WTC11 (cell line): ENCODE data around the gene NUF2. TPM values are rescaled to one million over a fixed set of nuclear protein-coding genes. Genes with fewer than 3 reads are reported as not detected.

Experiments used
- ATAC-seq: fragments of 200-7000 bp; cut with Tn5 transposase; 2 replicates; pipeline ENCODE4 v1.10.0; 2021; ENCODE audit warnings: mild to moderate bottlenecking, moderate library complexity
- CTCF ChIA-PET: fragments of 300-600 bp; sonication (Branson Sonifier 250); formaldehyde crosslinking; loops from one replicate; lab custom pipeline; 2021; ENCODE audit warnings: antibody characterized with exemption; lab: Charles Lee
- POLR2A ChIA-PET: fragments of 350-600 bp; sonication (Branson Sonifier 250); formaldehyde crosslinking; loops from one replicate; lab custom pipeline; 2021; ENCODE audit warnings: antibody characterized with exemption; lab: Charles Lee
- DNase-seq: peaks from one replicate; pipeline ENCODE4 v3.0.0; 2021; ENCODE audit warnings: low spot score
- H3K27ac Mint-ChIP-seq: 2 replicates; pipeline ENCODE4 v1.8.0; 2021; ENCODE audit warnings: mixed read lengths
- H3K27me3 Mint-ChIP-seq: 2 replicates; pipeline ENCODE4 v1.8.0; 2021; ENCODE audit warnings: low read depth, mild to moderate bottlenecking, moderate library complexity, mixed read lengths
- H3K36me3 Mint-ChIP-seq: 2 replicates; pipeline ENCODE4 v1.8.0; 2021; ENCODE audit warnings: mixed read lengths
- H3K4me1 Mint-ChIP-seq: 2 replicates; pipeline ENCODE4 v1.8.0; 2022; ENCODE audit warnings: mixed read lengths
- H3K4me3 Mint-ChIP-seq: 2 replicates; pipeline ENCODE4 v1.8.0; 2021; ENCODE audit warnings: mild to moderate bottlenecking, moderate library complexity, mixed read lengths
- H3K9me3 Mint-ChIP-seq: 2 replicates; pipeline ENCODE4 v1.8.0; 2021; ENCODE audit warnings: mixed read lengths
- CBFB ChIP-seq: sonication (generic); formaldehyde crosslinking; IDR thresholded peaks from 2 replicates; pipeline ENCODE4 v1.8.1; 2022; ENCODE audit warnings: mild to moderate bottlenecking, low read depth, missing genetic modification reagents
- EMX1 ChIP-seq: fragments of 250-450 bp; sonication (Bioruptor Pico); IDR thresholded peaks from 2 replicates; pipeline ENCODE4 v1.8.0; 2021; ENCODE audit warnings: mild to moderate bottlenecking
- ETV6 ChIP-seq: sonication (generic); formaldehyde crosslinking; IDR thresholded peaks from 2 replicates; pipeline ENCODE4 v1.8.1; 2022; ENCODE audit warnings: mild to moderate bottlenecking, missing genetic modification reagents
- RORB ChIP-seq: fragments of 250-450 bp; sonication (Bioruptor Pico); IDR thresholded peaks from 2 replicates; pipeline ENCODE4 v1.9.0; 2021; ENCODE audit warnings: mild to moderate bottlenecking
- SP1 ChIP-seq: sonication (generic); formaldehyde crosslinking; conservative IDR thresholded peaks from 2 replicates; pipeline ENCODE4 v1.8.1; 2022; ENCODE audit warnings: missing genetic modification reagents
- TEAD1 ChIP-seq: sonication (generic); formaldehyde crosslinking; IDR thresholded peaks from 2 replicates; pipeline ENCODE4 v1.8.0; 2022; ENCODE audit warnings: mild to moderate bottlenecking, missing genetic modification reagents
- ZBTB21 ChIP-seq: sonication (generic); formaldehyde crosslinking; IDR thresholded peaks from 2 replicates; pipeline ENCODE4 v1.8.1; 2023; ENCODE audit warnings: mild to moderate bottlenecking, missing genetic modification reagents, borderline replicate concordance
- ZNF219 ChIP-seq: sonication (generic); formaldehyde crosslinking; IDR thresholded peaks from 2 replicates; pipeline ENCODE4 v1.8.0; 2023; ENCODE audit warnings: missing genetic modification reagents, mild to moderate bottlenecking, borderline replicate concordance
- total RNA-seq: library from RNA; stranded (reverse); gene quantifications from 3 replicates; pipeline ENCODE4 v1.2.3, GENCODE V29; 2021
- TF ChIP-seq, protein P1 (sequence below): sonication (generic); formaldehyde crosslinking; IDR thresholded peaks from 2 replicates; pipeline ENCODE4 v1.8.1; 2022; ENCODE audit warnings: mild to moderate bottlenecking, moderate library complexity, missing genetic modification reagents
- TF ChIP-seq, protein P2 (sequence below): sonication (generic); formaldehyde crosslinking; IDR thresholded peaks from 2 replicates; pipeline ENCODE4 v1.8.1; 2023; ENCODE audit warnings: mild to moderate bottlenecking, missing genetic modification reagents, moderate library complexity
- TF ChIP-seq, protein P3 (sequence below): sonication (generic); formaldehyde crosslinking; IDR thresholded peaks from 2 replicates; pipeline ENCODE4 v1.8.0; 2023; ENCODE audit warnings: missing genetic modification reagents, mild to moderate bottlenecking, borderline replicate concordance
- TF ChIP-seq, protein P4 (sequence below): sonication (generic); formaldehyde crosslinking; IDR thresholded peaks from 2 replicates; pipeline ENCODE4 v1.8.0; 2022; ENCODE audit warnings: mild to moderate bottlenecking, missing genetic modification reagents
- TF ChIP-seq, protein P5 (sequence below): sonication (generic); formaldehyde crosslinking; IDR thresholded peaks from 2 replicates; pipeline ENCODE4 v1.8.1; 2023; ENCODE audit warnings: mild to moderate bottlenecking, missing genetic modification reagents
- TF ChIP-seq, protein P6 (sequence below): sonication (generic); formaldehyde crosslinking; conservative IDR thresholded peaks from 2 replicates; pipeline ENCODE4 v1.8.1; 2023; ENCODE audit warnings: mild to moderate bottlenecking, low read depth, missing genetic modification reagents, moderate library complexity
- TF ChIP-seq, protein P7 (sequence below): fragments of 250-450 bp; sonication (Bioruptor Pico); IDR thresholded peaks from 2 replicates; pipeline ENCODE4 v1.8.0; 2021; ENCODE audit warnings: mild to moderate bottlenecking
- TF ChIP-seq, protein P8 (sequence below): sonication (generic); formaldehyde crosslinking; IDR thresholded peaks from 2 replicates; pipeline ENCODE4 v1.8.0; 2023; ENCODE audit warnings: mild to moderate bottlenecking, missing genetic modification reagents

The NUF2 gene
- total RNA-seq, 1 experiment from 2014 or later = 32.9 TPM

DNA sequence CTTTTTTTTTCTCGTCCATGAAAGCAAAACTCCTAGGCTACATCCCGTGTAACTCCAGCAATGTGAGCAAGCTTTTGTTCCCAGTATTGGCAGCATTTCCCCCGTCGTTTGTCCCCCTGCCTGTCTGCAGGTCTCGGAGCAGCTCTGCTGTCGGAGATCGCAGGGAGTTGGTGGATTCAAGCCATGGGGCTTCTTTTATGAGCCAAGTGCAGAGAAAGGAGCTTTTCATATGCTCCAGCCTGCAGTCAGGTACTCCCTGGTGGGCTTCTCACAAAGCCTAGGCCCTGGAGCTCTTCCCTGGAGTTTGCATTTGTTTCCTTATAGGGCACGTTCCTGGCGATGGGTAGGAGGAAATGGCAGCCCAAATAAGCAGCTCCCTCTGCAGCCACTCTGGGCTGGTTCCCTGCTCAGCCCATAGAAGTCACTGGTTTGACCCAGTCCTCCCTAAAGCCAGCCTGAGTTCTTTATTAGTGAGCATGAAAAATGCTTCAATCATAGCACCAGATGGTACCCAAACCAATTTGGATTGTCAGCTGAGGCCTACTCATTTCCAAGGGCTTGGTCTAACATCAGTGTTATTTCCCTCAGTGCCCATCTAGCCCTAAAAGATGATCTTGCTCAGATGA lies 78.3 kb downstream of the NUF2 start (continued):
- TF ChIP-seq, protein P1, sequence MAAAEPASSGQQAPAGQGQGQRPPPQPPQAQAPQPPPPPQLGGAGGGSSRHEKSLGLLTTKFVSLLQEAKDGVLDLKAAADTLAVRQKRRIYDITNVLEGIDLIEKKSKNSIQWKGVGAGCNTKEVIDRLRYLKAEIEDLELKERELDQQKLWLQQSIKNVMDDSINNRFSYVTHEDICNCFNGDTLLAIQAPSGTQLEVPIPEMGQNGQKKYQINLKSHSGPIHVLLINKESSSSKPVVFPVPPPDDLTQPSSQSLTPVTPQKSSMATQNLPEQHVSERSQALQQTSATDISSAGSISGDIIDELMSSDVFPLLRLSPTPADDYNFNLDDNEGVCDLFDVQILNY (CRISPR knock-in tag) = no peak
- TF ChIP-seq CBFB (CRISPR knock-in tag) (peak; percentile 46; the same call in 1 of the 2 replicates), SP1 (CRISPR knock-in tag) (peak; percentile 58; the same call in 1 of the 2 replicates), ETV6 (CRISPR knock-in tag) (peak; percentile 70), TEAD1 (CRISPR knock-in tag) (peak; percentile 84)
- TF ChIP-seq, protein P2, sequence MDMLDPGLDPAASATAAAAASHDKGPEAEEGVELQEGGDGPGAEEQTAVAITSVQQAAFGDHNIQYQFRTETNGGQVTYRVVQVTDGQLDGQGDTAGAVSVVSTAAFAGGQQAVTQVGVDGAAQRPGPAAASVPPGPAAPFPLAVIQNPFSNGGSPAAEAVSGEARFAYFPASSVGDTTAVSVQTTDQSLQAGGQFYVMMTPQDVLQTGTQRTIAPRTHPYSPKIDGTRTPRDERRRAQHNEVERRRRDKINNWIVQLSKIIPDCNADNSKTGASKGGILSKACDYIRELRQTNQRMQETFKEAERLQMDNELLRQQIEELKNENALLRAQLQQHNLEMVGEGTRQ (CRISPR knock-in tag) = peak; percentile 30; the same call in 1 of the 2 replicates

DNA sequence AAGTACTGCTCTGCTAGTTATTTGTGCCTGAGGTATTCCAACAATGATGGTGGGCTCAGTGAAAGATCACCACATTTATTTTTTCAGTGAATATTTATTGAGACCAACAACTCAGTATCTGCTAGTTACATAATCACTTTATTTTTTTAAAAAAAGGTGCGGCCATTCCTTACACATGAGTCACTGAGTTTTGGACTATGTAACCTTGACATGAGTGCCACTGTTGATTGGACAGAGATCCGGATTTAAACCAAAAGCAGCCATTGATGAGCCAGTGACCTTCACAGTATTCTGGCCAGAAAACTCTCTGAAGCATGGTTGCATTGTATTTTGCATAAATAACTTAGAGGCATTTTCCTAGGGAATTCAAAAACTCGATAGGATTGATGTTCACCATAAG lies 79.5 kb downstream of the NUF2 start:
- H3K4me1 Mint-ChIP-seq = peaks cover 69% of the 10 kb centered on the region
- peaks cover 4% of the 10 kb centered on the region; the same call in 1 of the 2 replicates for H3K27me3 Mint-ChIP-seq
- ATAC-seq (no peak), DNase-seq (no peak)
- POLR2A ChIA-PET = no interaction called here
- H3K4me3 Mint-ChIP-seq = no peak overlapping the region
- no peaks in the 10 kb centered on the region for H3K36me3 Mint-ChIP-seq
- TF ChIP-seq ZNF219 (CRISPR knock-in tag) (no peak), RORB (no peak), ZBTB21 (CRISPR knock-in tag) (no peak), EMX1 (CRISPR knock-in tag) (no peak)
- TF ChIP-seq, protein P3, sequence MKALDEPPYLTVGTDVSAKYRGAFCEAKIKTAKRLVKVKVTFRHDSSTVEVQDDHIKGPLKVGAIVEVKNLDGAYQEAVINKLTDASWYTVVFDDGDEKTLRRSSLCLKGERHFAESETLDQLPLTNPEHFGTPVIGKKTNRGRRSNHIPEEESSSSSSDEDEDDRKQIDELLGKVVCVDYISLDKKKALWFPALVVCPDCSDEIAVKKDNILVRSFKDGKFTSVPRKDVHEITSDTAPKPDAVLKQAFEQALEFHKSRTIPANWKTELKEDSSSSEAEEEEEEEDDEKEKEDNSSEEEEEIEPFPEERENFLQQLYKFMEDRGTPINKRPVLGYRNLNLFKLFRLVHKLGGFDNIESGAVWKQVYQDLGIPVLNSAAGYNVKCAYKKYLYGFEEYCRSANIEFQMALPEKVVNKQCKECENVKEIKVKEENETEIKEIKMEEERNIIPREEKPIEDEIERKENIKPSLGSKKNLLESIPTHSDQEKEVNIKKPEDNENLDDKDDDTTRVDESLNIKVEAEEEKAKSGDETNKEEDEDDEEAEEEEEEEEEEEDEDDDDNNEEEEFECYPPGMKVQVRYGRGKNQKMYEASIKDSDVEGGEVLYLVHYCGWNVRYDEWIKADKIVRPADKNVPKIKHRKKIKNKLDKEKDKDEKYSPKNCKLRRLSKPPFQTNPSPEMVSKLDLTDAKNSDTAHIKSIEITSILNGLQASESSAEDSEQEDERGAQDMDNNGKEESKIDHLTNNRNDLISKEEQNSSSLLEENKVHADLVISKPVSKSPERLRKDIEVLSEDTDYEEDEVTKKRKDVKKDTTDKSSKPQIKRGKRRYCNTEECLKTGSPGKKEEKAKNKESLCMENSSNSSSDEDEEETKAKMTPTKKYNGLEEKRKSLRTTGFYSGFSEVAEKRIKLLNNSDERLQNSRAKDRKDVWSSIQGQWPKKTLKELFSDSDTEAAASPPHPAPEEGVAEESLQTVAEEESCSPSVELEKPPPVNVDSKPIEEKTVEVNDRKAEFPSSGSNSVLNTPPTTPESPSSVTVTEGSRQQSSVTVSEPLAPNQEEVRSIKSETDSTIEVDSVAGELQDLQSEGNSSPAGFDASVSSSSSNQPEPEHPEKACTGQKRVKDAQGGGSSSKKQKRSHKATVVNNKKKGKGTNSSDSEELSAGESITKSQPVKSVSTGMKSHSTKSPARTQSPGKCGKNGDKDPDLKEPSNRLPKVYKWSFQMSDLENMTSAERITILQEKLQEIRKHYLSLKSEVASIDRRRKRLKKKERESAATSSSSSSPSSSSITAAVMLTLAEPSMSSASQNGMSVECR (CRISPR knock-in tag) = no peak
- TF ChIP-seq, protein P4, sequence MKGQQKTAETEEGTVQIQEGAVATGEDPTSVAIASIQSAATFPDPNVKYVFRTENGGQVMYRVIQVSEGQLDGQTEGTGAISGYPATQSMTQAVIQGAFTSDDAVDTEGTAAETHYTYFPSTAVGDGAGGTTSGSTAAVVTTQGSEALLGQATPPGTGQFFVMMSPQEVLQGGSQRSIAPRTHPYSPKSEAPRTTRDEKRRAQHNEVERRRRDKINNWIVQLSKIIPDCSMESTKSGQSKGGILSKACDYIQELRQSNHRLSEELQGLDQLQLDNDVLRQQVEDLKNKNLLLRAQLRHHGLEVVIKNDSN (CRISPR knock-in tag) = no peak
- TF ChIP-seq, protein P5, sequence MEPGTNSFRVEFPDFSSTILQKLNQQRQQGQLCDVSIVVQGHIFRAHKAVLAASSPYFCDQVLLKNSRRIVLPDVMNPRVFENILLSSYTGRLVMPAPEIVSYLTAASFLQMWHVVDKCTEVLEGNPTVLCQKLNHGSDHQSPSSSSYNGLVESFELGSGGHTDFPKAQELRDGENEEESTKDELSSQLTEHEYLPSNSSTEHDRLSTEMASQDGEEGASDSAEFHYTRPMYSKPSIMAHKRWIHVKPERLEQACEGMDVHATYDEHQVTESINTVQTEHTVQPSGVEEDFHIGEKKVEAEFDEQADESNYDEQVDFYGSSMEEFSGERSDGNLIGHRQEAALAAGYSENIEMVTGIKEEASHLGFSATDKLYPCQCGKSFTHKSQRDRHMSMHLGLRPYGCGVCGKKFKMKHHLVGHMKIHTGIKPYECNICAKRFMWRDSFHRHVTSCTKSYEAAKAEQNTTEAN (CRISPR knock-in tag) = no peak
- TF ChIP-seq, protein P6, sequence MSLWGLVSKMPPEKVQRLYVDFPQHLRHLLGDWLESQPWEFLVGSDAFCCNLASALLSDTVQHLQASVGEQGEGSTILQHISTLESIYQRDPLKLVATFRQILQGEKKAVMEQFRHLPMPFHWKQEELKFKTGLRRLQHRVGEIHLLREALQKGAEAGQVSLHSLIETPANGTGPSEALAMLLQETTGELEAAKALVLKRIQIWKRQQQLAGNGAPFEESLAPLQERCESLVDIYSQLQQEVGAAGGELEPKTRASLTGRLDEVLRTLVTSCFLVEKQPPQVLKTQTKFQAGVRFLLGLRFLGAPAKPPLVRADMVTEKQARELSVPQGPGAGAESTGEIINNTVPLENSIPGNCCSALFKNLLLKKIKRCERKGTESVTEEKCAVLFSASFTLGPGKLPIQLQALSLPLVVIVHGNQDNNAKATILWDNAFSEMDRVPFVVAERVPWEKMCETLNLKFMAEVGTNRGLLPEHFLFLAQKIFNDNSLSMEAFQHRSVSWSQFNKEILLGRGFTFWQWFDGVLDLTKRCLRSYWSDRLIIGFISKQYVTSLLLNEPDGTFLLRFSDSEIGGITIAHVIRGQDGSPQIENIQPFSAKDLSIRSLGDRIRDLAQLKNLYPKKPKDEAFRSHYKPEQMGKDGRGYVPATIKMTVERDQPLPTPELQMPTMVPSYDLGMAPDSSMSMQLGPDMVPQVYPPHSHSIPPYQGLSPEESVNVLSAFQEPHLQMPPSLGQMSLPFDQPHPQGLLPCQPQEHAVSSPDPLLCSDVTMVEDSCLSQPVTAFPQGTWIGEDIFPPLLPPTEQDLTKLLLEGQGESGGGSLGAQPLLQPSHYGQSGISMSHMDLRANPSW (CRISPR knock-in tag) = no peak
- TF ChIP-seq, protein P7, sequence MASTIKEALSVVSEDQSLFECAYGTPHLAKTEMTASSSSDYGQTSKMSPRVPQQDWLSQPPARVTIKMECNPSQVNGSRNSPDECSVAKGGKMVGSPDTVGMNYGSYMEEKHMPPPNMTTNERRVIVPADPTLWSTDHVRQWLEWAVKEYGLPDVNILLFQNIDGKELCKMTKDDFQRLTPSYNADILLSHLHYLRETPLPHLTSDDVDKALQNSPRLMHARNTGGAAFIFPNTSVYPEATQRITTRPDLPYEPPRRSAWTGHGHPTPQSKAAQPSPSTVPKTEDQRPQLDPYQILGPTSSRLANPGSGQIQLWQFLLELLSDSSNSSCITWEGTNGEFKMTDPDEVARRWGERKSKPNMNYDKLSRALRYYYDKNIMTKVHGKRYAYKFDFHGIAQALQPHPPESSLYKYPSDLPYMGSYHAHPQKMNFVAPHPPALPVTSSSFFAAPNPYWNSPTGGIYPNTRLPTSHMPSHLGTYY (CRISPR knock-in tag) = no peak
- TF ChIP-seq, protein P8, sequence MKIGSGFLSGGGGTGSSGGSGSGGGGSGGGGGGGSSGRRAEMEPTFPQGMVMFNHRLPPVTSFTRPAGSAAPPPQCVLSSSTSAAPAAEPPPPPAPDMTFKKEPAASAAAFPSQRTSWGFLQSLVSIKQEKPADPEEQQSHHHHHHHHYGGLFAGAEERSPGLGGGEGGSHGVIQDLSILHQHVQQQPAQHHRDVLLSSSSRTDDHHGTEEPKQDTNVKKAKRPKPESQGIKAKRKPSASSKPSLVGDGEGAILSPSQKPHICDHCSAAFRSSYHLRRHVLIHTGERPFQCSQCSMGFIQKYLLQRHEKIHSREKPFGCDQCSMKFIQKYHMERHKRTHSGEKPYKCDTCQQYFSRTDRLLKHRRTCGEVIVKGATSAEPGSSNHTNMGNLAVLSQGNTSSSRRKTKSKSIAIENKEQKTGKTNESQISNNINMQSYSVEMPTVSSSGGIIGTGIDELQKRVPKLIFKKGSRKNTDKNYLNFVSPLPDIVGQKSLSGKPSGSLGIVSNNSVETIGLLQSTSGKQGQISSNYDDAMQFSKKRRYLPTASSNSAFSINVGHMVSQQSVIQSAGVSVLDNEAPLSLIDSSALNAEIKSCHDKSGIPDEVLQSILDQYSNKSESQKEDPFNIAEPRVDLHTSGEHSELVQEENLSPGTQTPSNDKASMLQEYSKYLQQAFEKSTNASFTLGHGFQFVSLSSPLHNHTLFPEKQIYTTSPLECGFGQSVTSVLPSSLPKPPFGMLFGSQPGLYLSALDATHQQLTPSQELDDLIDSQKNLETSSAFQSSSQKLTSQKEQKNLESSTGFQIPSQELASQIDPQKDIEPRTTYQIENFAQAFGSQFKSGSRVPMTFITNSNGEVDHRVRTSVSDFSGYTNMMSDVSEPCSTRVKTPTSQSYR = no peak
- TF ChIP-seq, all 79 proteins: peak for 0
- Mint-ChIP-seq H3K9me3 (peaks cover 11% of the 10 kb centered on the region; the same call in 1 of the 2 replicates), H3K27ac (no peak overlapping the region)
- CTCF ChIA-PET = no interaction called here
